Activated CD4-positive, alpha-beta T cell treated with anti-CD3 and anti-CD28 coated beads, Interleukin-2, amount 10 ng/mL, durations not matched to agents 24 days and 14 days (primary cell): Measurements from ENCODE around the gene NXPH2. TPM values are rescaled to one million over a fixed set of nuclear protein-coding genes. Genes with fewer than 3 reads are reported as not detected.
"Not testable (repeated sequence)": the region's sequence is repeated elsewhere in the genome, so short reads cannot be mapped to it uniquely, and the experiment has no call there.

Experiments
- DNase-seq: peaks from one replicate; pipeline ENCODE4 v3.0.0; 2022
- H3K27ac Mint-ChIP-seq: one replicate; pipeline ENCODE4 v1.8.0; 2022; ENCODE audit warnings: mild to moderate bottlenecking, mixed read lengths
- H3K27me3 Mint-ChIP-seq: one replicate; pipeline ENCODE4 v1.8.0; 2022; ENCODE audit warnings: mixed read lengths
- H3K36me3 Mint-ChIP-seq: one replicate; pipeline ENCODE4 v1.8.0; 2022; ENCODE audit warnings: low read depth, mild to moderate bottlenecking, mixed read lengths
- H3K4me1 Mint-ChIP-seq: one replicate; pipeline ENCODE4 v1.8.0; 2021; ENCODE audit warnings: mixed read lengths
- H3K4me3 Mint-ChIP-seq: one replicate; pipeline ENCODE4 v1.8.0; 2022; ENCODE audit warnings: mild to moderate bottlenecking, moderate library complexity, mixed read lengths
- H3K9me3 Mint-ChIP-seq: one replicate; pipeline ENCODE4 v1.8.0; 2021; ENCODE audit warnings: mixed read lengths
- intact Hi-C: fragments of 100-400 bp; cut with micrococcal nuclease; formaldehyde crosslinking; loops from one replicate; pipeline ENCODE4 v1.15.1; 2023
- total RNA-seq: library from RNA; stranded (reverse); gene quantifications from 2 replicates; pipeline ENCODE4 v1.2.3, GENCODE V29; 2022

NXPH2 gene
- total RNA-seq, 1 donor from 2014 or later: not detected

DNA sequence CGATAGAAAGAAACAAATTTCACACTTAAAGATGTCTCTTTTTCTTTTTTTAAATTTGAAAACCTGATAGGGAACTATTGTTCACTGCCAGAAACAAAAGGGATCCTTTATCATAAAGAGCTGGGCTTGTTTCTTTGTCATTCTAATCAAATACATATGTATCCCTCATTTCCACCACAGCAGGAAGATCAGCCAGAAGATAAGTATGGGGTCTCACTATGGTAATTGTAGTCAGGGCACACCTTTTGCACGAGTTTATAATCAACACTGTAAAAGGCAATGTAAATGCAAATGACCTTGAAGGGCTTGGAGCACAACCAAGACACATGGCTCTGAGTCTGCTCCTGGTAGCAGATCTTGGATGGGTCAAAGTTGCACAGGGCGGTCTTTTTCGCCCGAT lies 109.5 kb downstream of the NXPH2 start:
- H3K27ac Mint-ChIP-seq: no peak overlapping the region
- intact Hi-C loops: no loop called here
- no peaks in the 10 kb centered on the region for H3K9me3 Mint-ChIP-seq
- H3K4me3 Mint-ChIP-seq: no peak overlapping the region
- no peak for DNase-seq
- no peaks in the 10 kb centered on the region for H3K27me3 Mint-ChIP-seq
- H3K4me1 Mint-ChIP-seq: no peaks in the 10 kb centered on the region
- no peaks in the 10 kb centered on the region for H3K36me3 Mint-ChIP-seq

DNA sequence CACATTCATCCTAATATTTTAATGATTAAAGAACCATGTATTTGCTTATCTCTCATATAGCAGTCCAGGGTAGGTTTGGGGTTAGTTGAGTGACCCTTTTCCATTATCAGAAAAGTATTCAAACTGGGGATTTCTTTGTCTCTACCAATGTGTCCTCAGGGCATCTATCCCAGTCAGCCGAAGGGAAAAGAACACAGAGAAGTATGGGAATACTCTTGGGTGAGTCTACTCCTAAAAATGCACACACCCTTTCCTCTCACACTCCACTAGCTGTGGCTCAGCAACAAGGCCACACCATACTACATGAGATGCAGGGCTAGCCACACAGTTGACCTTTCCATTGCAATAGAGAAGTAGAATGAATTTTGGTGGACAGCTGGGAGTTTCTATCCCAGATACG lies 114.3 kb downstream of the NXPH2 start:
- intact Hi-C loops: no loop called here
- no peak for DNase-seq
- H3K27me3 Mint-ChIP-seq: no peaks in the 10 kb centered on the region
- no peaks in the 10 kb centered on the region for H3K9me3 Mint-ChIP-seq
- no peak overlapping the region for H3K4me3 Mint-ChIP-seq
- H3K36me3 Mint-ChIP-seq: no peaks in the 10 kb centered on the region
- no peak overlapping the region for H3K27ac Mint-ChIP-seq
- no peaks in the 10 kb centered on the region for H3K4me1 Mint-ChIP-seq

DNA sequence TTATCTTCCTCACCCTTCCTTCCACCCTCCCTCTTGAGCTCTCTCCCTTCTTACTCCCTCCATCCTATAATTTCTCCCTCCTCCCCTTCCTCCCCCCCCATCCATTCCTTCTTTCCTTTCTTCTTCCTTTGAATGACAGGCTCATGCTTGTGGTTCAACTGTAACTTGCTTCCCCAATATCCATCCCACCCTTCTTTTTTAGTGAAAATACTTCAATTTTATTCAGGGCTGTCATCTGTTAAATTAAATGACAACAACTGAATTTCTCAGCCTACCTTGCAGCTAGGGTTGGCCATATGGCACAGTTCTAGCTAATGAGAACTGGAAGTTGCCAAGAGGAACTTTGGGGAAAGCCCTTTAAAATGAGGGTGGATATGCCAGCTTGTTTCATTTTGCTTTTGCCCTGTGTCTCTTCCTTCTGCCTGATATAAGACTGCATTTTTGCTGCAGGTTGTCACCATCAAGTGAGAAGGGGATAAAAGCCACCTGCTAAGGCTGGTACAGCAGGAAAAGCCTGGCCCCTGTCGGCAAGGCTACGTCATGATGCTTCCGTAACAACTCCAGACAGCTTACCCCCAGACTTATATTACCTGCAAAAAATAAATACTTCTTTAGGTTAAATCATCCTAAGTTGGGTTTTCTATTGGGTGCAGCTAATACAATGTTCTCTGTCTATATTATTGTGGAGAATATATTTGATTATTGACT lies 121.8 kb downstream of the NXPH2 start:
- no peaks in the 10 kb centered on the region for H3K27me3 Mint-ChIP-seq
- H3K36me3 Mint-ChIP-seq: no peaks in the 10 kb centered on the region
- intact Hi-C loops: no loop called here
- H3K4me1 Mint-ChIP-seq: no peaks in the 10 kb centered on the region
- H3K9me3 Mint-ChIP-seq: no peaks in the 10 kb centered on the region
- H3K4me3 Mint-ChIP-seq: no peak overlapping the region
- DNase-seq: no peak
- no peak overlapping the region for H3K27ac Mint-ChIP-seq

DNA sequence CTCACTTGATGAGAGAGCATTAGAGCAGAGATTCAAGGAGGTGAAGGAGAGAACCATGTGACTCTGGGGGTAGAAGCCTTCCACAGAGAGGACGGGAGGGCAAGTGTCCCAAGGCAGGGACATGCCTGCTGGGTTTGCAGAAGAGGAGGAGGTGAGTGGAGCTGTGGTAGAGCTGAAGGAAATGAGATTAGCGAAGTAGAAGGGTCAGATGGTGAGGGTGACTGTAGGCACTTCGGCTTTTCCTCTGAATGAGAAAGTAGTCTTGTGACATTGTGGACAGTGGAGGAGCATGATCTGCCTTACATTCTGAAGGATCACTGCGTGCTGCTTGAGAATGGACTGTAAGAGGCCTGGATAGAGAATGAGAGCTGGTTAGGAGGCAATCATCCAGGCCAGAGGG lies 126.0 kb downstream of the NXPH2 start:
- H3K4me3 Mint-ChIP-seq: no peak overlapping the region

DNA sequence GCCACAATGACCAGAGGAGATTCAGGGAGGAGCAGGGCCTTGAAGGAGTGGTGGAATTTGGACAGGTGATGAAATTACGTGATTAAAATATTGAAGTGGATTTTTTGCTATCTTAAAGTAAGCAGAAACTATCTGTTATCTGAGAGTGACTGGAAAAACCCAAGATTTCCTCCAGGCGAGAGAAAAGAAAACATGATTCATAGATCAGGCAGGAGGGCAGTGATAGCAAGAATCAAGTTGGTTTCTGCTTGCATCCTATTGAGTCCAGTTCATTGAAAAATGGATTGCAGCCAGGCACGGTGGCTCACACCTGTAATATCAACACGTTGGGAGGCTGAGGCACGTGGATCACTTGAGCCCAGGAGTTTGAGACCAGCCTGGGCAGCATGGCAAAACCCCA lies 127.8 kb downstream of the NXPH2 start:
- Mint-ChIP-seq H3K36me3 (no peaks in the 10 kb centered on the region), H3K27me3 (no peaks in the 10 kb centered on the region), H3K4me3 (no peak overlapping the region), H3K4me1 (no peaks in the 10 kb centered on the region), H3K27ac (no peak overlapping the region), H3K9me3 (no peaks in the 10 kb centered on the region)
- intact Hi-C loops: no loop called here
- DNase-seq: no peak

More for the DNA sequence above, 126.0 kb downstream of the NXPH2 start:
- H3K27ac Mint-ChIP-seq: no peak overlapping the region
- no peaks in the 10 kb centered on the region for H3K36me3 Mint-ChIP-seq
- no peaks in the 10 kb centered on the region for H3K27me3 Mint-ChIP-seq
- intact Hi-C loops: no loop called here
- no peak for DNase-seq
- no peaks in the 10 kb centered on the region for H3K9me3 Mint-ChIP-seq
- H3K4me1 Mint-ChIP-seq: no peaks in the 10 kb centered on the region

DNA sequence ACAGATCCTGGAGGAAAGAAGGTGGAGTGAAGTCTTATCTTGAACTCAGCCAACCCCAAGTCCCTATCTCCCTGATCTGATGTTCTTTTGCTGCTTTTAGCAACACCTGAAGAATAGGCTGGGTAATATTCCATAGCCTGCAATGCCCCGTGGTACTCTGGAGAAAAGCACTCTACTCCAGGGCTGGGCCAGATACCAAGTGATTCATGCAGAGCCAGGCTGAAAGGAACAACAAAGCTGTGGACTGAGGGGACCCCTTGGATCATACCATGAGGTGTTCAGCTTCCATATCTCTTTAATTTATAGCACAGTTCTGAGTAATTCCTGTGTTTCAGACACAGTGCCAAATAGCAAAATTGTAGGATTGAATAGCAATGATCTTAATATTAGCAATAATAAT lies 130.6 kb downstream of the NXPH2 start:
- no peak for DNase-seq
- H3K27me3 Mint-ChIP-seq: no peaks in the 10 kb centered on the region

DNA sequence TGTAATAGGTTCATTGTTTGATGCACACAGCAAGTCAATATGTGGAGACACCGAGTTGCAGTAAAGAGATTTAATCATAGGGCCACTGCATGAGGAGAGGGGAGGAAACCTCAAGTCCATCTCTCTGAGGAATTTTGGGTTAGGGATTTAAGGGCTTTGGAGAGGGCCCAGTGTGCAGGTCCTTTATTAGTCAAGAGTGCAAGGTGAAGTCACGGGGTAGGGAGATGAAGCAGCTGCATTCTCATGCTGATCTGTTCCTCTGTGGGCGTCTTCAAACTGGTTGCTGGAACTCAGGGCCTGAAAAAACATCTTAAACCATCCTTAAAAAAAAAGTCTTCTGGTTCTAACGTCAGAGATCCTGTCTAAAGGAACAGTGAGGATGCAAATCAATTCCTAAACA lies 131.6 kb downstream of the NXPH2 start:
- DNase-seq: no peak
- Mint-ChIP-seq H3K4me3 (no peak overlapping the region), H3K36me3 (no peaks in the 10 kb centered on the region), H3K27me3 (no peaks in the 10 kb centered on the region), H3K9me3 (no peaks in the 10 kb centered on the region), H3K27ac (no peak overlapping the region), H3K4me1 (no peaks in the 10 kb centered on the region)
- intact Hi-C loops: no loop called here

More for the DNA sequence above, 130.6 kb downstream of the NXPH2 start:
- Mint-ChIP-seq H3K4me3 (no peak overlapping the region), H3K9me3 (no peaks in the 10 kb centered on the region), H3K36me3 (no peaks in the 10 kb centered on the region), H3K27ac (no peak overlapping the region), H3K4me1 (no peaks in the 10 kb centered on the region)
- intact Hi-C loops: no loop called here

DNA sequence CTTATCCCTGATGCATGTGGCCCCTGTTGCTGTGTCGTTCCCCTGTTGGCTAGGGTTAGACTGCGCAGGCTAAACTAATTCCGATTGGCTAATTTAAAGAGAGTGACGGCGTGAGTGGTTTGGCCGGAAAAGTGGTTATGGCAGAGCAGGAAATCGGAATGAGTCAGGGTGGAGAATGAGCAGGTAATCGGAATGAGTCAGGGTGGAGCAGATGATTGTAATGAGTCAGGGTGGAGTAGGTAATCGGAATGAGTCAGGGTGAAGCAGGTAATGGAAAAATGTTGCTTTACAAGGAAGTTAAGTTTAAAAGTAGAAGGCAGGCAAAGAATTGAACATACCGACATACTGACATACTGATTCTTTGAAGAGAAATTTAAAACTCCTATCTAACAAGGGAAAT lies 135.4 kb downstream of the NXPH2 start:
- intact Hi-C loops, H3K4me1 Mint-ChIP-seq, H3K4me3 Mint-ChIP-seq: not testable (repeated sequence)

DNA sequence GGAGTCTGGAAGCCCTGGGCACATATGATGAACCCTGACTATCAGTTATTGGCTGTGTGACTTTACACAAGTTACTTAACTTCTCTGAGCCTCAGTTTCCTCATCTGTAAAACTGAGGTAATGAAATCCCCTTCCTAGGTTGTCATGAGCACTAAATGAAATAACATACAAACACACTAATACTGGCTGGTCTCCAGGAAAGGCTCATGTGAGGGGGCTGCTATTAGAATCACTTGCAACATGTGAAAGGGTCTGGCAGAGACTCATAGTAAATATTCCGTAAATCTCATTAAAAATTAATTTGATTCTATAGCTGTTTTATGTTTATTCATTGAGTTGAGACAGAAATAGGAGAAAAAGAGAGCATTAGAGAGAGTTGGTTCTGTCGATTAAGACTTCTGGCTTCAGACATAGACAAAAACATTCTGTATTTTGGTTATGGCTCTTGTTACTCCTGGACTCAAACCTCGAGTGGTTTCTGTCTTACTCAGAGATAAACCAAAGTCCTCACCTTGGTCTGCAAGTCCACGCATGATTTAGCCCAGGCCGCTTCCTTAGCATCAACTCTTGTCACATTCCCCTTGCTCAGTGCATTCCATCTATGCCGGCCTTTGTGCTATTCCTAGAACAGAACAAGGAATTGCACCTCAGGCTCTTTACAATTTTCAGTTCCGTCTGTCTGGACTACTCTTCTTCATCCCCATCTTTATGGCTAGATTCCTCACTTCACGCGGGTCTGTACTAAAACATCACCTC lies 139.1 kb downstream of the NXPH2 start:
- H3K27ac Mint-ChIP-seq: no peak overlapping the region
- no peaks in the 10 kb centered on the region for H3K9me3 Mint-ChIP-seq
- no peaks in the 10 kb centered on the region for H3K36me3 Mint-ChIP-seq
- DNase-seq: no peak
- no peak overlapping the region for H3K4me3 Mint-ChIP-seq
- no peaks in the 10 kb centered on the region for H3K27me3 Mint-ChIP-seq
- H3K4me1 Mint-ChIP-seq: no peaks in the 10 kb centered on the region
- intact Hi-C loops: no loop called here

More for the DNA sequence above, 135.4 kb downstream of the NXPH2 start:
- H3K36me3 Mint-ChIP-seq, H3K27ac Mint-ChIP-seq, H3K9me3 Mint-ChIP-seq, DNase-seq, H3K27me3 Mint-ChIP-seq: not testable (repeated sequence)

DNA sequence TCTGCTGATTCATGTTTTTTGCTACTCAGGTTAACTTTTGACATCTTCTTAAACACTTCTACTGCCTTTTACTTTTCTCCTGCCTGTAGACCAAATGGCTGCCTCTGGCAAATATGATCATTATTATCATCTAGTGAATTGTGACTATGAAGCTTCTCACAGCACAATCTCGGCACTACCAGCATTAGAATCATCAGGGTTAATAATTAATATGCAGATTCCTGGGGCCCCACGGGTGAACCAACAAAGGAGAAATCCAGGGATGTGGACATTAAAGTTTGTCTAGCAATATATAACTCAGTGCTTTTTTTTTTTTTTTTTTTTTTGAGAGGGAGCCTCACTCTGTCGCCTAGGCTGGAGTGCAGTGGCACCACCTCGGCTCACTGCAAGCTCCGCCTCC lies 142.5 kb downstream of the NXPH2 start:
- H3K4me1 Mint-ChIP-seq: no peaks in the 10 kb centered on the region
- no peak overlapping the region for H3K4me3 Mint-ChIP-seq
- intact Hi-C loops: no loop called here
- no peaks in the 10 kb centered on the region for H3K9me3 Mint-ChIP-seq
- H3K27ac Mint-ChIP-seq: no peak overlapping the region
- DNase-seq: no peak
- H3K27me3 Mint-ChIP-seq: no peaks in the 10 kb centered on the region
- no peaks in the 10 kb centered on the region for H3K36me3 Mint-ChIP-seq

DNA sequence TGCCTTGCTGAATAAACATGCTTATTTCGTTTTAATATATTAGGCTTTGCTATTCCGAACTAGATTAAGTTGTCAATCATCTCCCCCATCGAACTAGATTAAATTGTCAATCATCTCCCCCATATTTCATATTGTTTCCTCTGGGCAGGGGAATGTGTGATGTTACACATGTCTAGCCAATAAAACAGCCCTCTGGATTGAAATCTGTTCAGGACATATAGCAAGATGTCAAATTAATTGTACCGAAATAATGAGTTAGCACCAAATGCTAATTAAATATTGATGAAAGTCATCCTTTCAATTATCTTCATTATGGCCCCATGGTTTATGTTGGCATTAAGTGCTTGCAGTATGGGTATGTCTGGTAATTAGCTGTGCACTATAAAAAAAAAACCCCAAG lies 143.1 kb downstream of the NXPH2 start:
- Mint-ChIP-seq H3K27me3 (no peaks in the 10 kb centered on the region), H3K9me3 (no peaks in the 10 kb centered on the region), H3K27ac (no peak overlapping the region), H3K4me1 (no peaks in the 10 kb centered on the region), H3K4me3 (no peak overlapping the region), H3K36me3 (no peaks in the 10 kb centered on the region)
- no peak for DNase-seq
- intact Hi-C loops: no loop called here

DNA sequence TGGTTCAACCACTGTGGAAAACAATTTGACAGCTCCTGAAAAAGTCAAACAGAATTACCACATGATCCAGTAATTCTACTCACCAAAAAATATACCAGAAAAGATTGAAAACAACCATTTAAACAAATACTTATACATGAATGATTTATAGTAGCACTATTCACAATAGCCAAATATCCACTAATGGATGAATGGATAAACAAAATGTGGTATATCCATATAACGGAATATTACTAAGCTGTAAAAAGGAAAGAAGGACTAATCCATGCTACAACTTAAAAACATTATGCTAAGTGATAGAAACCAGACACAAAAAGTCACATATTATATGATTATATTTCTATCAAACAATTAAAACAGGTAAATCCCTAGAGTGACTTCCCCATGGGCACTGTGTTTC lies 147.1 kb downstream of the NXPH2 start:
- Mint-ChIP-seq H3K4me3 (no peak overlapping the region), H3K36me3 (no peaks in the 10 kb centered on the region), H3K4me1 (no peaks in the 10 kb centered on the region), H3K27ac (no peak overlapping the region), H3K27me3 (no peaks in the 10 kb centered on the region), H3K9me3 (no peaks in the 10 kb centered on the region)
- DNase-seq: no peak
- intact Hi-C loops: no loop called here

DNA sequence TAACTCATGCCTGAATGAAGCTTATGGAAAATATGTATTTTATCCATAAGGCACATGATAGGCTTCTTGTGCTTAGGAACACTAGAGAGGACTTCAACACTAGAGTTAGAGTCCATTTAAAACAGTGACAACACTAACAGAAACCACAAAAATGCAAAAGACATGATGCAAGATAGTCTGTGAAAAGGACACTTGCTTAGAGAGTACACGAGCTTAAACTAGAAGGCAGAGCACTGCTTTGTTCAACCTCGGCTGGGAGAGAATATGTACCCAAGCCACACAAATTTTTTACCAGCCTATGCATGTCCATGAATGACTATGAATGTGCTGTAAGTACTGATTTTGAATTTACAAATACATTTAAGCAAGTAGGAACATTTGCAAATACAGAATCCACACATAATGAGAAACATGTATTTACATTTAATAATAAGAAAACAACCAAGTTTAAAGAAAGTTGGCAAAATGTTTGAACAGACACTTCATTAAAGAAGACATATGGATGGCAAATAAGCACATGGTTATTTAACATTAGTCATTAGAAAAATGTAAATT lies 148.0 kb downstream of the NXPH2 start:
- no peaks in the 10 kb centered on the region for H3K9me3 Mint-ChIP-seq
- DNase-seq: no peak
- H3K27me3 Mint-ChIP-seq: no peaks in the 10 kb centered on the region
- intact Hi-C loops: no loop called here
- no peak overlapping the region for H3K4me3 Mint-ChIP-seq
- no peaks in the 10 kb centered on the region for H3K4me1 Mint-ChIP-seq
- H3K36me3 Mint-ChIP-seq: no peaks in the 10 kb centered on the region
- H3K27ac Mint-ChIP-seq: no peak overlapping the region

DNA sequence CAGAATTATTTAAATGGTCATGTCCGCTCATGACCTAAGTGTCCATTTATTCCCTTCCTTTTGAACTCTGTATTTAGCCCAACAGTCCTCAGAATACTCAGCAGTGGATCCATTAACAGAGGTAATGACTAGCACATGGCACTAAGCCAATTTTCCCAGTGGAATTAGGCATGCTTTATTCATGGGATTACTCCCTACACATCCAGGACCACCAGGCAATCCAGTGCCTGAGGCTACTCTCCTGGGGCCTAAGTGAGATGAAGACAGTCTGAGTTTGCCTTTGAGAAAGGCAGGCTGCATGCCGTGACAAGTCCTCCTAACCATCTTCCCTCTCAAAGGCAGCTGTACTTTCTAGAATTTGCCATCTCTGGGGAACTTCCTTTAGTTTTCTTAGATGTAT lies 150.0 kb downstream of the NXPH2 start:
- Mint-ChIP-seq H3K4me1 (no peaks in the 10 kb centered on the region), H3K27me3 (no peaks in the 10 kb centered on the region), H3K4me3 (no peak overlapping the region), H3K36me3 (no peaks in the 10 kb centered on the region), H3K27ac (no peak overlapping the region), H3K9me3 (no peaks in the 10 kb centered on the region)
- DNase-seq: no peak
- intact Hi-C loops: no loop called here
